Activated T-helper 2 cell treated with anti-CD3 and anti-CD28 coated beads, Interferon-gamma antibody, Interleukin-2, Interleukin-4, amounts not matched to agents 10 μg/mL and 5 μg/mL and 100 μg/mL, durations not matched to agents 14 hours and 24 hours and 36 hours (primary cell): ENCODE results near the gene CLCN4. TPM values are rescaled to one million over a fixed set of nuclear protein-coding genes. Genes with fewer than 3 reads are reported as not detected.

Experiments used
- DNase-seq: peaks from one replicate; pipeline ENCODE4 v3.0.0; 2021; ENCODE audit warnings: low spot score
- H3K27ac Mint-ChIP-seq: one replicate; pipeline ENCODE4 v1.8.0; 2021; ENCODE audit warnings: mixed read lengths
- H3K27me3 Mint-ChIP-seq: one replicate; pipeline ENCODE4 v1.8.0; 2021; ENCODE audit warnings: low read depth, mixed read lengths
- H3K36me3 Mint-ChIP-seq: one replicate; pipeline ENCODE4 v1.8.0; 2021; ENCODE audit warnings: low read depth, mixed read lengths
- H3K4me1 Mint-ChIP-seq: one replicate; pipeline ENCODE4 v1.8.0; 2021; ENCODE audit warnings: low read depth, mixed read lengths
- H3K4me3 Mint-ChIP-seq: one replicate; pipeline ENCODE4 v1.8.0; 2021; ENCODE audit warnings: low read depth, mild to moderate bottlenecking, moderate library complexity, mixed read lengths
- H3K9me3 Mint-ChIP-seq: one replicate; pipeline ENCODE4 v1.8.0; 2021; ENCODE audit warnings: mixed read lengths
- intact Hi-C: fragments of 100-400 bp; cut with micrococcal nuclease; formaldehyde crosslinking; loops from one replicate; pipeline ENCODE4 v1.15.1; 2023
- total RNA-seq: library from RNA; stranded (reverse); gene quantifications from 2 replicates; pipeline ENCODE4 v1.2.3, GENCODE V29; 2022

CLCN4 gene
- total RNA-seq, 1 donor from 2014 or later: 0.16 TPM

GRCh38 chrX:10217198-10217597, 60.4 kb downstream of the CLCN4 start:
- intact Hi-C loops: no loop called here
- no peak for DNase-seq
- no peak overlapping the region for H3K27ac Mint-ChIP-seq
- no peaks in the 10 kb centered on the region for H3K27me3 Mint-ChIP-seq
- no peaks in the 10 kb centered on the region for H3K36me3 Mint-ChIP-seq
- no peak overlapping the region for H3K4me3 Mint-ChIP-seq
- no peaks in the 10 kb centered on the region for H3K4me1 Mint-ChIP-seq
- no peaks in the 10 kb centered on the region for H3K9me3 Mint-ChIP-seq

DNA sequence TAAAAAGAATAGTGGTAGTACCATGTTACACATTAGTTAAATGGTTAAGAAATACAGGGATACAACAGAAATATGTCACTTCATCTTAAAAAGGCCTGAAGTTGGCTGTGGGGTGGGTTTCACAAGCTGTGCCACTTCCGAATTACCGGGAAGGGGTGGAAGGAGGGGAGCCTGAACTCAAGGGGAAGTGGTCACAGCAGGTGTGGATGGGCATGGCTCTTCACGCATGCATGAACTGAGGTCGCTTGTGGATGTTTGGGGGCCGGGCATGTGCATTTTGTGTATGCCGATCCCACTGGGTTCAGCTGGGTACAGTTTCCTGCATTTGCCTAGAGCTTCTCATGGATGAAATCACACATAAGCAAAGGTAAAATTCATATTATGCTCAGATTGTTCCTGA, 64.9 kb downstream of the CLCN4 start:
- DNase-seq: no peak
- Mint-ChIP-seq H3K4me3 (no peak overlapping the region), H3K9me3 (no peaks in the 10 kb centered on the region), H3K27me3 (no peaks in the 10 kb centered on the region), H3K27ac (no peak overlapping the region), H3K4me1 (no peaks in the 10 kb centered on the region), H3K36me3 (no peaks in the 10 kb centered on the region)
- intact Hi-C loops: no loop called here

DNA sequence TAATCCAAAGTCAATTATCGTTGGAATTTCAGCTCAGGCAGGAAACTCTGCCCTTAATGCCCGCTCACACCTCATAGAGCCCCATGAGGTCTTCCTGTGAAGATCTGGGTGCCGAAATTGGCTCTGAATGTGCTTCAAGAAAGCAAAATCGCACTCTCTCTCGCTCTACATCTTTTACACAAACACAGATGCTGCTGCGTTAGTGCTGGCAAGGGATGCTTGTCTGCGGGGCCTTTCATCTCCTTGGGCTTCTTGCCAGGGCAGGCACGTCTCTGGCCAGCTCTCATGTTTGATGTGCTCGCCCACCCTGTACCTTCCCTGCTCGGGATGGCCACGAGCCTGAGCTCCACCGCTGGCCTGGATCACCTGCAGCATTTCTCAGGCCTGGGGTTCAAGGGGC, 66.5 kb downstream of the CLCN4 start:
- no peak overlapping the region for H3K27ac Mint-ChIP-seq
- H3K36me3 Mint-ChIP-seq: no peaks in the 10 kb centered on the region
- DNase-seq: no peak
- no peak overlapping the region for H3K4me3 Mint-ChIP-seq
- intact Hi-C loops: no loop called here
- no peaks in the 10 kb centered on the region for H3K9me3 Mint-ChIP-seq
- no peaks in the 10 kb centered on the region for H3K27me3 Mint-ChIP-seq
- H3K4me1 Mint-ChIP-seq: no peaks in the 10 kb centered on the region

DNA sequence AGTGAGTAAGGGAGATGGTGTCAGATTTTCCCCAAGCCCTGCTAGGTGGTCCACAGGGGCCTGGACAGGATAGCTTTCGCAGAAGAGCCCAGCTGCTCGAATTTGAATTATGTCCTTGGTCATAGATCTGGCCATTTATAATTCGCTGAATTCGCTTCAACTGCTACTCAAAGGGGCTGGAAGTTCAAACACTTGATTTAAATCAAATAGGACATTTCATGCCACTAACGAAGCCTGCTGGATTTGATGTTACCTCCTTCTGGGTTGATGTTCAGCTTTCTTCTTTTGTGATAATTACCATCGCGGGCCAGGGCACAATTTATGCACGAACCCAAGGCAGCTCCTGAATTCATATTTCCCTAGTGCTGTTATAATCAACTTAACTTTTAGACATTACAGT, 67.0 kb downstream of the CLCN4 start:
- Mint-ChIP-seq H3K9me3 (no peaks in the 10 kb centered on the region), H3K36me3 (no peaks in the 10 kb centered on the region), H3K27me3 (no peaks in the 10 kb centered on the region), H3K4me3 (no peak overlapping the region), H3K27ac (no peak overlapping the region), H3K4me1 (no peaks in the 10 kb centered on the region)
- intact Hi-C loops: no loop called here
- DNase-seq: no peak

DNA sequence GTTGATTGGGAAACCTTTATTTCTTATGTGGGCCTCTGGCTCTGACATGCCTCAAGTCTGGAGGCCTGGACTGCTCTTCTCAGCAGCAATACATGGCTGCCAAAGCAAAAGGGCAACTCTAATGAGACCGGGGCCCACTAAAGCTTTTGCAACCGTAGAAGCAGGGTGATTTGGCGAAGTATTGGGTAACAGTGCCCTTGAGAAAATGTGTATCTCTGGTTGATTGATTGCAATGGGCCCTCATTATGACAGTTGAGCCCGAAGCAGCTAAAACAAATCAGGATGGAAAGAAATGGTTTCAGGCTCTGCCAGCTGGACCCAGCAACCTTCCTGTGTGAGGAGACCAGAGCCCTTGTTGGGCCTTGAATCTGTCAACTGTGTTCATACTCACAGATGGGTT, 73.4 kb downstream of the CLCN4 start:
- H3K9me3 Mint-ChIP-seq: no peaks in the 10 kb centered on the region
- no peaks in the 10 kb centered on the region for H3K36me3 Mint-ChIP-seq
- H3K4me3 Mint-ChIP-seq: no peak overlapping the region
- DNase-seq: no peak
- H3K27ac Mint-ChIP-seq: no peak overlapping the region
- no peaks in the 10 kb centered on the region for H3K4me1 Mint-ChIP-seq
- H3K27me3 Mint-ChIP-seq: no peaks in the 10 kb centered on the region
- intact Hi-C loops: no loop called here

DNA sequence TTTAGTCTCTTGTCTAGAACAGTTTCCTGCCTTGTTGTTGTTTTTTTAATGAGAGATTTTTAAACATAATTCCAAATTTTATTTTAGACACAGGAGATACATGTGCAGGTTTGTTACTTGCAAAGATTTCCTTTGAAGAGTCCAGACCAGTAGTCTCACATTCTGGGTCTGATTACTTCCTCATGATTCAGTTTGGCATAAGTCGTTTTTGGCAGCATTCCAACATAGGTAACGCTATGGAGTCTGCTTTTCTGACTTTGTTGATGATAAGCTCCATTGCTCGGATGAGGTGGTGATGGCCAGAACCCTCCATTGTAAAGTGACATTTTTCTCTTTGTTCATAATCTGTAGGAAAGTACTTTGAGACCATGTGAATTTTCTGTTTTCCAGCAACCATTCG, 74.7 kb downstream of the CLCN4 start:
- no peak overlapping the region for H3K27ac Mint-ChIP-seq
- H3K9me3 Mint-ChIP-seq: no peaks in the 10 kb centered on the region
- intact Hi-C loops: no loop called here
- no peaks in the 10 kb centered on the region for H3K27me3 Mint-ChIP-seq
- H3K4me1 Mint-ChIP-seq: no peaks in the 10 kb centered on the region
- no peak overlapping the region for H3K4me3 Mint-ChIP-seq
- no peaks in the 10 kb centered on the region for H3K36me3 Mint-ChIP-seq
- DNase-seq: no peak

- no peak for DNase-seq
- Mint-ChIP-seq H3K4me3 (no peak overlapping the region), H3K36me3 (no peaks in the 10 kb centered on the region), H3K4me1 (no peaks in the 10 kb centered on the region), H3K27me3 (no peaks in the 10 kb centered on the region), H3K27ac (no peak overlapping the region), H3K9me3 (no peaks in the 10 kb centered on the region)
- intact Hi-C loops: no loop called here
Measured at GRCh38 chrX:10233173-10233572, 76.4 kb downstream of the CLCN4 start.

GRCh38 chrX:10233696-10234095, 76.9 kb downstream of the CLCN4 start:
- no peaks in the 10 kb centered on the region for H3K27me3 Mint-ChIP-seq
- intact Hi-C loops: no loop called here

DNA sequence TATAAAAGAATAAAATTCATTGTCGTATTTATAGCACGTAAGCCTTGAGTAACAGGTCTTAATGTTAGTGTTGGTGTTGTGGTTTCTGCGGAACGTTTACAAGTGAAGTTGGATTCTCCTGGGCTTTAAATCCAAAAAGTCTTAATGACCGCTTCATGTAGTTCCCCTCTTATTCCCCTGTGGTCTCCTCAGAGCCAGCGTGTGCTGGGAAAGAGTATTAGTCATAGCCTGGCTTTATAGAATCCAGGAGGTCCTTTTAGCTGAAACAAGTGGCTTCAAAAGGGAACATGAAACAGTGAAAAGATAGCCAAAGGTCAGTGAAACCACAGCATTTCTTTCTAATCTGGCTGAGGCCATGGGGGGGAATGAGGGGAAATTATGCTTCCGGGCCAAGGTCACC, 79.1 kb downstream of the CLCN4 start:
- no peaks in the 10 kb centered on the region for H3K9me3 Mint-ChIP-seq
- intact Hi-C loops: no loop called here
- no peak overlapping the region for H3K4me3 Mint-ChIP-seq

More at GRCh38 chrX:10233696-10234095, 76.9 kb downstream of the CLCN4 start:
- no peak for DNase-seq
- Mint-ChIP-seq H3K4me3 (no peak overlapping the region), H3K9me3 (no peaks in the 10 kb centered on the region), H3K4me1 (no peaks in the 10 kb centered on the region), H3K36me3 (no peaks in the 10 kb centered on the region), H3K27ac (no peak overlapping the region)

DNA sequence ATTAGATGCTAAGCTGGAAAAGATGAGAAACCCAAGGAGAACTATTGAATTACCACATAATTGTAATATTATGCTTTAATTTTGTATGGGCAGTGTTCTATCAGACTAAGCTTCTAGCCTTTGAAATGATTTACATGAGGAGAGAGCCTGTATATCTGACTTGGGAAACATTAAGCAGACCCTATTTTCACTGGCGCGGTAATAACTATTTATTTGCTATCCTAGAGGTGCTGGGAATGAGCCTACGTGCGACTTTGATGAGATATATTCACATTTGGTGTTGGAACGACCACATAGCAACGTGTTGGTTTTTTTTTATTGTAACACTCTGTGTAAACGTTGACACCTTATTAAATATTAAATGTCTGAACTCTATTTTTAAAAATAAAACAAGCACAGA, 80.5 kb downstream of the CLCN4 start:
- Mint-ChIP-seq H3K27me3 (no peaks in the 10 kb centered on the region), H3K9me3 (no peaks in the 10 kb centered on the region), H3K27ac (no peak overlapping the region), H3K36me3 (no peaks in the 10 kb centered on the region), H3K4me3 (no peak overlapping the region), H3K4me1 (no peaks in the 10 kb centered on the region)
- DNase-seq: no peak
- intact Hi-C loops: no loop called here

More for the DNA sequence above, 79.1 kb downstream of the CLCN4 start:
- H3K4me1 Mint-ChIP-seq: no peaks in the 10 kb centered on the region
- no peaks in the 10 kb centered on the region for H3K27me3 Mint-ChIP-seq
- no peaks in the 10 kb centered on the region for H3K36me3 Mint-ChIP-seq
- no peak overlapping the region for H3K27ac Mint-ChIP-seq
- DNase-seq: no peak

DNA sequence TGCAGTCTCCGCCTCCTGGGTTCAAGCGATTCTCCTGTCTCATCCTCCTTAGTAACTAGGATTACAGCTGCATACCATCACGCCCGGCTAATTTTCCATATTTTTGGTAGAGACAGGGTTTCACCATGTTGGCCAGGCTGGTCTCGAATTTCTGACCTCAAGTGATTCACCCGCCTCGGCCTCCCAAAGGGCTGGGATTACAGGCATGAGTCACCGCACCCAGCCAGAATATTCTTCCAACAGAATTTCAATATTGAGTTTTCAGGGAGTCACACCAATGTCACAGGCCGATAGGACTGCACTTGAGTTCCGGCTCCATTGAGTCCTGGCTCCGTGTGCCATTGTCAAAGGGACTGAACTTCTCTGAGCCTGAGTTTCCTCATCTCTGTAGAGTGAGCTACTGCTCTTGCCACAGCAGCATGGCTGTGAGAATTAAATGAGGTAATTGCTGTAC, 82.9 kb downstream of the CLCN4 start:
- Mint-ChIP-seq H3K4me3 (no peak overlapping the region), H3K4me1 (no peaks in the 10 kb centered on the region), H3K27me3 (no peaks in the 10 kb centered on the region), H3K27ac (no peak overlapping the region), H3K9me3 (no peaks in the 10 kb centered on the region), H3K36me3 (no peaks in the 10 kb centered on the region)
- DNase-seq: no peak
- intact Hi-C loops: no loop called here

- Mint-ChIP-seq H3K4me3 (no peak overlapping the region), H3K4me1 (no peaks in the 10 kb centered on the region), H3K9me3 (no peaks in the 10 kb centered on the region), H3K27ac (no peak overlapping the region), H3K36me3 (no peaks in the 10 kb centered on the region), H3K27me3 (no peaks in the 10 kb centered on the region)
- DNase-seq: no peak
- intact Hi-C loops: no loop called here
Measured at GRCh38 chrX:10240918-10241317, 84.1 kb downstream of the CLCN4 start.

DNA sequence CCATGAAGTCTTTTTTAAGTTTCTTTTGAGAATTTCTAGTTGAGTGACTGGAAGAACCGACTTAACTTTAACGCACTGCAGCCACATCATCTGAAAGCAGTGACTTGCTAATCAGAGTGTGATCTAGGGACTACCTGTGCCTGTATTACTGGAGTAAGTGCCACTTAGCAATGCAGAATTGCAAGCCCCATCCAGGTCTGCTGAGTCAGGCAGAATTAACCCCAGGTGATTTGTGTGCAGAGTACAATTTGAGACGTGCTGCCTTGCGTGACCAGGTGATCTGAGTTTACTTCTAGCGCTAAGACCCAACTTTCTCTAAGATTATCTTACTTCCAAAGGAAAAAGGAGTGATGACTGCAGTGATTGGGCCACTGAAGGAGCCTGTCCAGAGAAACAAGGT, 85.3 kb downstream of the CLCN4 start:
- H3K4me3 Mint-ChIP-seq: no peak overlapping the region
- H3K27ac Mint-ChIP-seq: no peak overlapping the region
- intact Hi-C loops: no loop called here
- H3K36me3 Mint-ChIP-seq: no peaks in the 10 kb centered on the region
- no peak for DNase-seq
- no peaks in the 10 kb centered on the region for H3K9me3 Mint-ChIP-seq
- H3K27me3 Mint-ChIP-seq: no peaks in the 10 kb centered on the region
- H3K4me1 Mint-ChIP-seq: no peaks in the 10 kb centered on the region

DNA sequence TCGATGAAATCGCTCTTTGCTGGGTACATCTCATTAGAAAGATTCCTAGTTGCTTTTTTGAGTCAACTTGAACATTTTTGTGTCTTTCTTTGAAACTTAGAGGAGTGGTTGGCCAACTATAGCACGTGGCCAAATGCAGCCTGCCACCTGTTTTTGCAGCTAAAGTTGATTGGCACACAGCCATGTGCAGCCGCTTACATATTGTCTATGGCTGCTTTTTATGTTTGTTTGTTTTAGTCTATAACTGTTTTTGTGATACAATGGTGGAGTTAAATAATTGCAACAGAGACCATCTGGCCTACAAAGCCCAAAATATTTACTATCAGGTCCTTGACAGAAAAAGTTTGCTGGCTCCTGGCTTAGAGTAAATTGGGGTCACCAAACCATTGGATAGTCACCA, 86.3 kb downstream of the CLCN4 start:
- Mint-ChIP-seq H3K27ac (no peak overlapping the region), H3K4me3 (no peak overlapping the region), H3K9me3 (no peaks in the 10 kb centered on the region), H3K36me3 (no peaks in the 10 kb centered on the region), H3K27me3 (no peaks in the 10 kb centered on the region), H3K4me1 (no peaks in the 10 kb centered on the region)
- no peak for DNase-seq
- intact Hi-C loops: no loop called here
